ENCODE results near the gene PXT1.
"Not testable (repeated sequence)": the region's sequence is repeated elsewhere in the genome, so short reads cannot be mapped to it uniquely, and the experiment has no call there.

Gene PXT1

DNA sequence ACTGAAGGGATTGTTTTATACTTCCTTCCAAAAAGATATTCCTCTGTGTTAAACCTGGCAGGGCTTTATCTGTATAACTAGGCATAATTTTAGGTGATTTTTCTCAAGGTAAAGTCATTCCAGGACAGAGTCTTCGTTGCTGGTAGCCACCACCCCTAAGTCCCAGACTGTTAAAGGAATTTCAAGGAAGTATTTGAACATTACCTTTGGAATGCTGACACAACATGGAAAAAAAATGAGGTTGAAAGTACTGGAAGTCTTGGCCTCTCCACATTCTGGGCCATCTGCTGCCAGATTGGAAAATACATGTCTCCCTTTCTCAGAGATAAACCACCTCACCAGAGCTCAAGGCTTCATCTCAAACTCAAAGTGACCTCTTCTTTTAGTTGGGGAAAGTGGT lies 28.2 kb downstream of the PXT1 start:
- TF ChIP-seq, protein P1, sequence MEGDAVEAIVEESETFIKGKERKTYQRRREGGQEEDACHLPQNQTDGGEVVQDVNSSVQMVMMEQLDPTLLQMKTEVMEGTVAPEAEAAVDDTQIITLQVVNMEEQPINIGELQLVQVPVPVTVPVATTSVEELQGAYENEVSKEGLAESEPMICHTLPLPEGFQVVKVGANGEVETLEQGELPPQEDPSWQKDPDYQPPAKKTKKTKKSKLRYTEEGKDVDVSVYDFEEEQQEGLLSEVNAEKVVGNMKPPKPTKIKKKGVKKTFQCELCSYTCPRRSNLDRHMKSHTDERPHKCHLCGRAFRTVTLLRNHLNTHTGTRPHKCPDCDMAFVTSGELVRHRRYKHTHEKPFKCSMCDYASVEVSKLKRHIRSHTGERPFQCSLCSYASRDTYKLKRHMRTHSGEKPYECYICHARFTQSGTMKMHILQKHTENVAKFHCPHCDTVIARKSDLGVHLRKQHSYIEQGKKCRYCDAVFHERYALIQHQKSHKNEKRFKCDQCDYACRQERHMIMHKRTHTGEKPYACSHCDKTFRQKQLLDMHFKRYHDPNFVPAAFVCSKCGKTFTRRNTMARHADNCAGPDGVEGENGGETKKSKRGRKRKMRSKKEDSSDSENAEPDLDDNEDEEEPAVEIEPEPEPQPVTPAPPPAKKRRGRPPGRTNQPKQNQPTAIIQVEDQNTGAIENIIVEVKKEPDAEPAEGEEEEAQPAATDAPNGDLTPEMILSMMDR (IDR thresholded peaks at IDR 0.05; ENCODE audit: low read depth, low read length), result no peak
- no peak for DNase-seq (ENCODE audit: extremely low read depth, low read depth)

DNA sequence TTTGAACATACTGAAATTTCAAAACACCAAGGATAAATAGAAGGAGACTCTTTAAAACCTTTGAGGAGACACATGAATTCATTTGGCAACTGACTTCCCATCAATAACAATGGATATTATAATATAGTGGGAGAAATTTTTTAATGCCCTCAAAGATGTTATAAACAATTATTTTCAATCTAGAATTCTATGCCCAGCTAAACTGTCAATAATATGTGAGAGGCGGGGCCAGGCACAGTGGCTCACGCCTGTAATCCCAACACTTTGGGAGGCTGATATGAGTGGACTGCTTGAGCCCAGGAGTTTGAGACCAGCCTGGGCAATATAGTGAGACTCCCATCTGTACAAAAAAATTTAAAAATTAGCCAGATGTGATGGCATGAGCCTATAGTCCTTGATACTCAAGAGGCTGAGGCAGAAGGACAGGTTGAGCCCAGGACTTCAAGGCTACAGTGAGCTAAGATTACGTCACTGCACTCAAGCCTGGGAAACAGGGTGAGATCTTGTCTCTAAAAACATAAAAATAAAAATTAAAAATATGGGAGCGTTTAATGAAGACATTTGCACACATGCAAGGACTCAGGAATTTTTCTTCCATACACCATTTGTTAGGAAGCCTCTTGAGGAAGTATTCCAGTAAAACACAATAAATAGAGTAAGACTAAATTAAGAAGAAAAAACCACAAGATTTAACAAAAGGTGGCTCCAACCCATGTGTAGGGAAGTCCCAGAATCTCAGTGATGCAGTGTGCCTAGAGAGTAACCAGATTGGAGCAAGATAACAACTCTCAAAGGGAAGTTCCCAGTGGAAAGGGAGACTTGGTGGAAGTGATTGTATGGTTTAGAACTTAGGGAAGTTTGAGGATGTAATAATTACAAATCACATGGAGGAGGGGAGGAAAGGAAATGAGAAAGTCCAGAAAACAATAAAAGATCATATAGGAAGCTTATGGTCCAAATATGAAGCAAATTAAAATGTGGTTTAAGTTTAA lies 28.9 kb downstream of the PXT1 start:
- DNase-seq (ENCODE audit: extremely low read depth, low read depth), result no peak
- TF ChIP-seq, protein P1 (IDR thresholded peaks at IDR 0.05; ENCODE audit: low read depth, low read length), result no peak

DNA sequence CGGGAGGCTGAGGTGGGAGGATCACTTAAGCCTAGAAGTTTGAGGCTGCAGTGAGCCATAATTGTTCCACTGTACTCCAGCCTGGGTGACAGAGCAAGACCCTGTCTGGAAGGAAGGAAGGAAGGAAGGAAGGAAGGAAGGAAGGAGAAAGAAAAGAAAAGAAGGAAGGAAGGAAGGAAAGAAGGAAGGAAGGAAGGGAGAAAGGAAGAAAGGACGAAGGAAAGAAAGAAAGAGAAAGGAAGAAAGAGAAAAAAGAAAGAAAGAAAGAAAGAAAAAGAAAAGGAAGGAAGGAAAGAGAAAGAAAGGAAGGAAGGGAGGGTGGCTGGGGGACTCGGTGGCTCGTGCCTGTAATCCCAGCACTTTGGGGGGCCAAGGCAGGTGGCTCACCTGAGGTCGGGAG lies 32.9 kb downstream of the PXT1 start:
- not testable (repeated sequence) for DNase-seq (ENCODE audit: extremely low read depth, low read depth)

DNA sequence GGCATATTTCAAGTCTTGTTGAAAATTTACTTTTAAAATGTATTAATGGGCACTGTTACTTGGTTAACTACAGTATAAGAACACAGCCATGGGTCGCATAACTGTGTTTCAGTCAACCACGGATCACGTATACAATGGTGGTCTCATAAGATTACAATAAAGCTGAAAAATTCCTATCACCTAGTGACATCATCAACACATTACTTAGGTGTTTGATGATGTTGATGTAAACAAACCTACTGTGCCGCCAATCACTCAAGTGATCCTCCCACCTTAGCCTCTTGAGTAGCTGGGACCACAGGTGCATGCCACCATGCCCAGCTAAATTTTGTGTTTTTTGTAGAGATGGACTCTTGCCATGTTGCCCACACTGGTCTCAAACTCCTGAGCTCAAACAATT lies 38.5 kb downstream of the PXT1 start:
- TF ChIP-seq, protein P1 (IDR thresholded peaks at IDR 0.05; ENCODE audit: low read depth, low read length), result no peak
- DNase-seq (ENCODE audit: extremely low read depth, low read depth), result no peak

DNA sequence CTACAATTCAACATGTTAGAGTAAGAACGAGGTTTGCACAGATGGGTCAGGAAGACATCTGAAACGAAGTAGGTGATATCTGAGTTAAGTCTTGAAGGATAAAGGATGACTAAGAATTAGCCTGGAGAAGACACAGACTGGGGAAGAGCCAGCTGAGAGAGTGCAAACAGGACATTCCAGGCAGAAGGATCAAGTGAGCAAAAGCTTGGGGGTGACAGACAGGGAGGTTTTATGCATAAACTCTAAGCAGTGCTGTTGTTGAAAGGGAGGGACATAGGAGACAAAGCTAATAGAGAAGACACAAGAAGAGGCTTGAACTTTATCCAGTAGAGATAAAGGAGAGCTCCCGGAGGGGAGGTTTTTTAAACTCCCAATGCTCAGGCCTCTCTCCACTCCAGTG lies 40.2 kb downstream of the PXT1 start:
- DNase-seq (ENCODE audit: extremely low read depth, low read depth), result no peak
- TF ChIP-seq, protein P1 (IDR thresholded peaks at IDR 0.05; ENCODE audit: low read depth, low read length), result no peak

DNA sequence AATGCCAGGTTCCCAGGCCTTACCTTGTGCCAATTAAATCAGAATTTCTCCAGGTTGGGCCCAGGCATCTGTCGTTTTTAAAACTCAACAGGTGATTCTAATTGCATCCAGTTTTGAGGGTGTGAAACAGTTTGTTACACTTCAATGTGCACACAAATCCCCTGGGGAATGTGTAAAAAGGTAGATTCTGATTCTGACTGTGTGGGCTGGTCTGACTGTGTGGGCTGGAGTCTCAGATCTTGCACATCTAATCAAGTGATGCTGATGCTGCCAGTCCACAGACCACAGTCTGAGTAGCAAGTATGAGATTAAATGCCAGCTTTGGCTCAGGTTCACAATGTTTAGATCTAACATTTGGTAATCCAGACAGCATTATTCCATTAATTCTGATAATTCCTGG lies 42.7 kb downstream of the PXT1 start:
- TF ChIP-seq, protein P1 (IDR thresholded peaks at IDR 0.05; ENCODE audit: low read depth, low read length), result no peak

DNA sequence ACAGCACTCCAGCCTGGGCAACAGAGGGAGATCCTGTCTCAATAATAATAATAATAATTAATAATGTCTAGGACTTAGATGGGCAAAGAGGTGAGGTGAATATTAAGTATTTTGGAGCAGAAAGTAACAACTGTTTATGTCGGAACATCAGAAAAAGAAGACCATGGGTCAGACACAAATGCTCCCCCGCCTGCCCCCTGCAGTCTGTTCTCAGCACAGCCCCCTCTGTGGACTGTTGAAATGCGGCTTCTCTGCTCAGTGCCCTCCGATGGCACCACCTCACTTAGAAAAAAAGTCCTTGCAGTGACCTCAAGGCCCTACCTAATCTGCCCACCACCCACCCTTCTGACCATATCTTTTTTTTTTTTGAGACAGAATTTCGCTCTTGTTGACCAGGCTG lies 50.0 kb downstream of the PXT1 start:
- TF ChIP-seq, protein P1 (IDR thresholded peaks at IDR 0.05; ENCODE audit: low read depth, low read length), result no peak
- DNase-seq (ENCODE audit: extremely low read depth, low read depth), result no peak

More for the DNA sequence above, 42.7 kb downstream of the PXT1 start:
- DNase-seq (ENCODE audit: extremely low read depth, low read depth), result no peak

Measured in AG09319 (cell line).